Adrenal gland (tissue), 12 donors: ENCODE measurements around the gene HABP4. TPM values are rescaled to one million over a fixed set of nuclear protein-coding genes. Genes with fewer than 3 reads are reported as not detected.

ENCODE experiments used
- DNase-seq, 7 donors: peaks; one replicate each; pipeline ENCODE4 v3.0.0-alpha.2; 2019 to 2020
- H3K27ac ChIP-seq, 5 donors: fragments of 200-600 bp; sonication (generic) in 4 of 5; 1 replicate in 3 of 5; 2 replicates in 2 of 5; pipeline versions ENCODE4 v1.5.1 to v1.8.0; 2016 to 2020; ENCODE audit warnings: mild to moderate bottlenecking in 1 of 5
- H3K27me3 ChIP-seq: fragments of 200-600 bp; 2 replicates; pipeline ENCODE4 v1.8.0; 2021
- H3K36me3 ChIP-seq, 2 donors: fragments of 200-600 bp; replicated peaks in 1 of 2; 1 replicate in 1 of 2; 2 replicates in 1 of 2; pipeline versions ENCODE4 v1.5.1 to v1.8.0; 2018 to 2022
- H3K4me1 ChIP-seq, 2 donors: fragments of 200-600 bp; replicated peaks in 1 of 2; 1 replicate in 1 of 2; 2 replicates in 1 of 2; pipeline versions ENCODE4 v1.5.1 to v1.8.0; 2018 to 2021
- H3K4me3 ChIP-seq, 4 donors: fragments of 200-600 bp; sonication (generic) in 3 of 4; one replicate each; pipeline ENCODE4 v1.5.1; 2016 to 2018
- H3K9me3 ChIP-seq, 3 donors: fragments of 200-600 bp; sonication (generic) in 1 of 3; replicated peaks in 1 of 3; 1 replicate in 2 of 3; 2 replicates in 1 of 3; pipeline versions ENCODE4 v1.5.1 to v1.8.0; 2016 to 2021
- CTCF ChIP-seq, 6 experiments: fragments of 450-650 bp in 4 of 6; fragments of 200-600 bp in 2 of 6; sonication (generic) in 1 of 6; IDR thresholded peaks; 1 replicate in 5 of 6; 2 replicates in 1 of 6; pipeline versions ENCODE4 v1.5.1 to v1.8.0; 2016 to 2021; ENCODE audit warnings: antibody characterized with exemption in 6 of 6, mild to moderate bottlenecking in 2 of 6, moderate library complexity in 1 of 6
- POLR2A ChIP-seq, 2 donors: fragments of 450-650 bp; IDR thresholded peaks; one replicate each; pipeline ENCODE4 v1.6.1; 2017; ENCODE audit warnings: antibody characterized with exemption in 2 of 2, mild to moderate bottlenecking in 2 of 2, moderate library complexity in 1 of 2
- WGBS, 4 donors: extraction: QIAGEN DNeasy Blood & Tissue Kit in 2 of 4; methylation state at CpG; one replicate each; pipeline versions ENCODE4 v1.1.5 to v1.1.7; 2013 to 2017; 5-methylcytosine and 5-hydroxymethylcytosine counted together
- intact Hi-C, 2 donors: fragments of 100-400 bp; cut with DNase I; formaldehyde crosslinking; loops; one replicate each; pipeline versions ENCODE4 v1.14.1 to v1.15.0; 2022 to 2023
- polyA plus RNA-seq, 3 donors: library from polyadenylated mRNA; stranded (reverse); fragments of 200-250 nt in 2 of 3; fragments of 350-450 nt in 1 of 3; fragmentation: Illumina TruSeq in 1 of 3; extraction: RNeasy Lipid Tissue Mini Kit (QIAGEN cat#74804) in 1 of 3; gene quantifications; one replicate each; pipeline ENCODE4 v1.2.3, GENCODE V29; 2013 to 2014
- total RNA-seq, 9 donors: library from RNA; depleted of rRNA in 4 of 9; stranded (reverse); fragments of >200 nt in 4 of 9; fragments of 120-200 nt in 1 of 9; fragmentation: NEBNext Ultra II Directional in 1 of 9; extraction: Animal tissue kit (Norgen Biotek cat#: 25700) in 1 of 9; gene quantifications; one replicate each; pipeline versions ENCODE4 v1.1.0 to v1.2.4, GENCODE V29; 2013 to 2023
- donor health status: healthy with polysubstance abuse.
- donor health status: Bipolar disorder and iron deficiency.
- donor health status: DM: yes; HTN: yes; CAD: no.
- donor health status: DM: no; HTN: no; CAD: no.
- donor health status: DM: no; HTN: no; CAD: no.
- donor health status: DM: yes; HTN: yes; CAD: no.

The HABP4 gene
- total and polyA plus RNA-seq, 12 donors: 4.8 to 22.4 (median 10.0) TPM

DNA sequence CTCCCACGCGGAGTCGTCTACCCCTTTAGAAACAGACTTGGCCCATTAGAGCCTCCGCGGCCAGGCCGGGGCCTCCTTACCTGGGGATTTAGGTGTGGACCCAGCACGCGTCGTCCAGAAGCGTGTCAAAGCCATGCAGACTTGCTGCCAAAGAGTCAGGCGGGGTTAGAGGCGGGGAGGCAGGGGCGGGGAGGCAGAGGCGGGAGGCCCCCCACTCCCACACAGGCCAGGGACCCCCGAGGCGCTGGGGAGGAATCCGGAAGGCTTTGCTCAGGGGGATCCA lies 47.1 kb downstream of the HABP4 start:
- Histone ChIP-seq H3K9me3 (no peaks in the 10 kb centered on the region), H3K36me3 (no peaks in the 10 kb centered on the region), H3K27me3 (no peaks in the 10 kb centered on the region), H3K4me1 (peaks cover 1 to 2% of the 10 kb centered on the region in 2 donors), H3K27ac (no peak overlapping the region), H3K4me3 (no peak overlapping the region)
- WGBS, 4 donors: 90 to 96% (median 93%) methylated on average over 4 to 17 of the region's 17 CpGs
- DNase-seq: no peak
- TF ChIP-seq POLR2A (IDR thresholded peaks at IDR 0.05) (no peak), CTCF (IDR thresholded peaks at IDR 0.05) (no peak)
- intact Hi-C loops: no loop called here

GRCh38 chr9:96498796-96499195 lies 48.8 kb downstream of the HABP4 start:
- 82 to 94% (median 90%) methylated on average over 7 of the region's 7 CpGs for WGBS, 4 donors
- no peaks in the 10 kb centered on the region for H3K9me3 ChIP-seq
- TF ChIP-seq CTCF (IDR thresholded peaks at IDR 0.05): no peak
- no peak for TF ChIP-seq POLR2A (IDR thresholded peaks at IDR 0.05)
- no peak for DNase-seq
- H3K36me3 ChIP-seq: no peaks in the 10 kb centered on the region
- no peaks in the 10 kb centered on the region for H3K4me1 ChIP-seq
- no peaks in the 10 kb centered on the region for H3K27me3 ChIP-seq
- H3K4me3 ChIP-seq: no peak overlapping the region
- H3K27ac ChIP-seq: no peak overlapping the region
- intact Hi-C loops: no loop called here

DNA sequence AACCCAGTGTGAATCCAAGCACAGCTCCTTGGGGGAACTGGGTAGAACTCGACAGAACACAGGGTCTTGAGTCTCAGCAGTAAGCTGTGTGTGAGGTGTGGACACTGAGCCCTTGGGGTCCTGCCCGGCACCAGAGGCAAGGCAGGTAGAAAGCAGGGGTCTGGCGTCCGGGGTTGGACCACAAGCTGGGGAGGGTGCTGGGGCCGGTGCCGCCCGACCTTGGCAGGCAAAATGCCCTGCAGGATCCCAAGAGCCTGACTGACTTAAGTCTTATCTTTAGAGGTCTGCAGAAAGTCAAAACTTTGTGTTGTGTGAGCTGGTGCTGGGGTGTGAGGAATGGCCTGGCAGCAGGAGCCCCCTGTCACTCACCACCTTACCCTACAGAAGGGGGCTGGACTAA lies 49.3 kb downstream of the HABP4 start:
- H3K4me1 ChIP-seq: no peaks in the 10 kb centered on the region
- no peak for TF ChIP-seq CTCF (IDR thresholded peaks at IDR 0.05)
- TF ChIP-seq POLR2A (IDR thresholded peaks at IDR 0.05): no peak
- no peaks in the 10 kb centered on the region for H3K36me3 ChIP-seq
- H3K27me3 ChIP-seq: no peaks in the 10 kb centered on the region
- H3K9me3 ChIP-seq: no peaks in the 10 kb centered on the region
- no peak for DNase-seq
- no peak overlapping the region for H3K27ac ChIP-seq
- 85 to 94% (median 91%) methylated on average over 5 to 7 of the region's 7 CpGs for WGBS, 4 donors
- intact Hi-C loops: no loop called here
- no peak overlapping the region for H3K4me3 ChIP-seq

DNA sequence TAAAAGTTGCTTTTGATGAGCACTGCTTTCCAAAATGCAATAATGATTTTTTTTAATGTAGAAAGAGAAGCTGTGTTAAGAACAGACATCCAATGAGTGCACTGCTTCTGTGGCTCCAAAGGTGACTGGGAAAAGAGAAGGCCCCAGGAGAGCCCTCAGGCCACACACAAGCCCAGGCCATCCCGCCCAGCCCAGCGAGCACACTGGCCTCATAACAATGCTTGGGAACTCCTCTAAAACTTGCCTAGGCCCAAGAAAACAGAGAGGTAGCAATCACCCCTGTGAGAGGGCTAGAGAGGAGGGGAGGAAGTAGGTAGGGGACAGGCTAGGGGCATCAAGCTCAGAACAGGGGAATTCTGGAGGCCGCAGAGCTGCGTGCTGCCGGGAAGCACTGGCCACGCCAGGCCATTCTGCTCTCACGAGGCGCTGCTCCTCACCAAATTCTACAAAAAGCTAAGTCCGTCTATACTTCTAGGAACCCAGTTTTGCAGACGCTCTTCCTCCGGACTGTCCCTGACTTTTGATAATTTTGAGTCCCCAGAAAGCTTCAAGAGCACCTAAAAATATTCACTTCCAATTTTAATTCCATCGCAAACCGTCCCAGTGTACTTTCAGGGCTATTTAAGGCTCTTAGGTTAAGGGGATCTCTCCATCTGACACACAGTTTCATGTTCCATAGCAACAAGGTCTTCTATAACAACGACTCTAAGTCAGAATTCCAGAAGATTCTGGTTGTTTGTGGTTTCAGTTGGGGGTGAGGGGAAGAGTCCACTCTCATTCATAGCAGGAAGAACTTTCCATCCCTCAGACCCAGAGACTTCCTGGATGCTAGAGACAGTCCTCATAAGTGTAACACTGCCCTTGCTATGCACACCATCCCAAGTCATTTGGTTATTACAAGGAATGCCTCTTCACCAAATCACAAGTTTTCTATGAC lies 51.0 kb downstream of the HABP4 start:
- TF ChIP-seq CTCF (IDR thresholded peaks at IDR 0.05) (no peak), POLR2A (IDR thresholded peaks at IDR 0.05) (no peak)
- no peak overlapping the region for H3K27ac ChIP-seq
- DNase-seq: no peak
- no peaks in the 10 kb centered on the region for H3K27me3 ChIP-seq
- H3K4me1 ChIP-seq: no peaks in the 10 kb centered on the region
- H3K9me3 ChIP-seq: no peaks in the 10 kb centered on the region
- no peaks in the 10 kb centered on the region for H3K36me3 ChIP-seq
- no peak overlapping the region for H3K4me3 ChIP-seq
- intact Hi-C loops: no loop called here
- 92 to 95% (median 95%) methylated on average over 14 of the region's 14 CpGs for WGBS, 4 donors
